ENCODE data around the gene LUC7L. TPM values are rescaled to one million over a fixed set of nuclear protein-coding genes. Genes with fewer than 3 reads are reported as not detected.

LUC7L gene
- total and polyA plus RNA-seq, 10 of the 15 experiments (the other 5 are each of a cell fraction or from before 2014, with no cell fraction given) = 2.3 to 59.6 (median 44.1) TPM

DNA sequence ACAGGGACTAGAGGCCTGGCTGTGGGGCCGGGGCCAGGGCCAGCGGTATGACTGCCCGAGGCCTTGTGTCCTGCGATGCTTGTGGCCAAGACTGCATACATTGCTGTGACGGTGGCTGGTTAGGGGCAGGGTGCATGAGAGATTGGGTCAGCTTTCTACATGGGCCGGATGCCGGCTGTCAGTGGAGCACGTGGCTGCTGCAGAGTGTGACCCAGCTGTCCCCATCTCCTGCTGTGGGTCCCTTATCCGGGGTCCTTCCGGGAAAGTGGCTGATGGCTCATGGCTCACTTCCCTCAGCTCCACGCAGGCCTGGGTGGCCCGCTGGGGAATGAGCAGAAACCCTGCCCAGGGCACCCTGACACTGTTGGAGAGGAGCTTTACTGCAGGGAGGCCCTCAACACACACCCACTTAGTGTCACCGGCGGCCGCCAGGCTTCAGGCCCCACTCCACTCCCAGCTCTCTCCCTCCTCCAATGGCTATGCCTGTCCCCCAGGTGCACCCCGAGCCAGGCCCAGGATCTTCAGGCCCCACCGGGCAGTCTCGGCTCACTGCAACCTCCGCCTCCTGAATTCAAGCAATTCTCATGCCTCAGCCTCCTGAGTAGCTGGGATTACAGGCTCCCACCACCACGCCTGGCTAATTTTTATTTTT lies 47.3 kb upstream of the LUC7L start:
- no peak for FAIRE-seq
- H2AFZ ChIP-seq (ENCODE audit: control insufficient read depth, low read depth, low read length) = no peak overlapping the region
- no peaks in the 10 kb centered on the region for H3K9me3 ChIP-seq (replicated peaks; ENCODE audit: control insufficient read depth, insufficient read depth, low read length)
- ChIA-PET SMC1A (ENCODE audit: uncharacterized antibody, unreplicated experiment) (no interaction called here), RAD21 (ENCODE audit: unreplicated experiment) (no interaction called here), CTCF (no interaction called here), POLR2A (no interaction called here)
- TF ChIP-seq TCF7 (IDR thresholded peaks at IDR 0.05; ENCODE audit: borderline replicate concordance) (no peak), SREBF1 (IDR thresholded peaks at IDR 0.05; ENCODE audit: low read length) (no peak), CHD1 (IDR thresholded peaks at IDR 0.05; ENCODE audit: low read depth, low read length) (no peak), MEF2A (IDR thresholded peaks at IDR 0.05; ENCODE audit: insufficient read depth, low read depth, low read length) (no peak)
- no peak for DNase-seq (ENCODE audit: low read depth, low spot score)
- in situ Hi-C loops (cut with MboI) (no loop called here), intact Hi-C loops (cut with micrococcal nuclease; ENCODE audit: unreplicated experiment) (no loop called here)
- WGBS (ENCODE audit: insufficient coverage, insufficient replicate concordance, low lambda C conversion rate, missing lambda C conversion rate) = 75% methylated on average over 20 of the region's 20 CpGs
- no peak overlapping the region for H3K4me2 ChIP-seq (ENCODE audit: control insufficient read depth, insufficient read depth)
- no peak for ATAC-seq
- no peak overlapping the region for H3K4me3 ChIP-seq
- H4K20me1 ChIP-seq (ENCODE audit: control insufficient read depth, insufficient read depth) = no peaks in the 10 kb centered on the region
- H3K27me3 ChIP-seq (replicated peaks in 1 of 2; ENCODE audit: control insufficient read depth in 2 of 2, insufficient read depth in 2 of 2, low read length in 1 of 2) = peaks cover 0 to 3% of the 10 kb centered on the region in 2 experiments; a peak in 2 of 4 replicates
- no TSS peak for BruUV-seq (replicated peaks)
- no peak overlapping the region for H3K9ac ChIP-seq (ENCODE audit: control insufficient read depth, insufficient read depth, low read length)
- H3K4me1 ChIP-seq (ENCODE audit: control insufficient read depth, insufficient read depth, low read length) = no peaks in the 10 kb centered on the region
- no peaks in the 10 kb centered on the region for H3K36me3 ChIP-seq (ENCODE audit: control insufficient read depth in 2 of 2, insufficient read depth in 2 of 2, low read length in 1 of 2)
- H3K79me2 ChIP-seq (ENCODE audit: control insufficient read depth, insufficient read depth, low read length) = no peaks in the 10 kb centered on the region
- no peak overlapping the region for H3K27ac ChIP-seq (ENCODE audit: control insufficient read depth, insufficient read depth)

- CTCF ChIA-PET = no interaction called here
- Histone ChIP-seq H3K27ac (ENCODE audit: control insufficient read depth, insufficient read depth) (no peak within 1 kb of the TSS), H3K4me3 (no peak within 1 kb of the TSS), H4K20me1 (ENCODE audit: control insufficient read depth, insufficient read depth) (no peaks in the 10 kb centered on the region), H3K36me3 (ENCODE audit: control insufficient read depth in 2 of 2, insufficient read depth in 2 of 2, low read length in 1 of 2) (no peaks in the 10 kb centered on the region), H3K9me3 (replicated peaks; ENCODE audit: control insufficient read depth, insufficient read depth, low read length) (no peaks in the 10 kb centered on the region), H3K4me1 (ENCODE audit: control insufficient read depth, insufficient read depth, low read length) (no peaks in the 10 kb centered on the region), H2AFZ (ENCODE audit: control insufficient read depth, low read depth, low read length) (no peak within 1 kb of the TSS), H3K79me2 (ENCODE audit: control insufficient read depth, insufficient read depth, low read length) (no peaks in the 10 kb centered on the region), H3K9ac (ENCODE audit: control insufficient read depth, insufficient read depth, low read length) (no peak within 1 kb of the TSS), H3K4me2 (ENCODE audit: control insufficient read depth, insufficient read depth) (peak within 1 kb of the TSS; percentile 42; the same call in 1 of the 2 replicates), H3K27me3 (replicated peaks in 1 of 2; ENCODE audit: control insufficient read depth in 2 of 2, insufficient read depth in 2 of 2, low read length in 1 of 2) (peaks cover 0 to 3% of the 10 kb centered on the region in 2 experiments; a peak in 2 of 4 replicates)
- in situ Hi-C loops (cut with MboI) = no loop called here
- no CpG with 5 or more reads among the region's 56 CpGs for WGBS (ENCODE audit: insufficient coverage, insufficient replicate concordance, low lambda C conversion rate, missing lambda C conversion rate)
- ATAC-seq (no peak), FAIRE-seq (no peak), DNase-seq (ENCODE audit: low read depth, low spot score) (no peak)
- BruUV-seq (replicated peaks) = no TSS peak
- intact Hi-C loops (cut with micrococcal nuclease; ENCODE audit: unreplicated experiment) = no loop called here
- SMC1A ChIA-PET (ENCODE audit: uncharacterized antibody, unreplicated experiment) = no interaction called here
- POLR2A ChIA-PET = no interaction called here
- RAD21 ChIA-PET (ENCODE audit: unreplicated experiment) = no interaction called here
- TF ChIP-seq CREB1 (IDR thresholded peaks at IDR 0.05; ENCODE audit: low read depth) (no peak), GABPA (IDR thresholded peaks at IDR 0.05; ENCODE audit: low read depth) (no peak), E4F1 (IDR thresholded peaks at IDR 0.05; ENCODE audit: borderline replicate concordance, partially characterized antibody) (no peak), SREBF2 (IDR thresholded peaks at IDR 0.05; ENCODE audit: low read length) (no peak), SREBF1 (IDR thresholded peaks at IDR 0.05; ENCODE audit: low read length) (no peak), USF2 (IDR thresholded peaks at IDR 0.05; ENCODE audit: borderline replicate concordance, low read depth, low read length) (no peak), RUNX3 (IDR thresholded peaks at IDR 0.05; ENCODE audit: low read length) (no peak), RB1 (IDR thresholded peaks at IDR 0.05; ENCODE audit: borderline replicate concordance) (no peak), POU2F2 (IDR thresholded peaks at IDR 0.05; ENCODE audit: borderline replicate concordance, low read depth, low read length) (no peak), ZNF207 (IDR thresholded peaks at IDR 0.05; ENCODE audit: borderline replicate concordance) (no peak)
- TF ChIP-seq, protein P1, sequence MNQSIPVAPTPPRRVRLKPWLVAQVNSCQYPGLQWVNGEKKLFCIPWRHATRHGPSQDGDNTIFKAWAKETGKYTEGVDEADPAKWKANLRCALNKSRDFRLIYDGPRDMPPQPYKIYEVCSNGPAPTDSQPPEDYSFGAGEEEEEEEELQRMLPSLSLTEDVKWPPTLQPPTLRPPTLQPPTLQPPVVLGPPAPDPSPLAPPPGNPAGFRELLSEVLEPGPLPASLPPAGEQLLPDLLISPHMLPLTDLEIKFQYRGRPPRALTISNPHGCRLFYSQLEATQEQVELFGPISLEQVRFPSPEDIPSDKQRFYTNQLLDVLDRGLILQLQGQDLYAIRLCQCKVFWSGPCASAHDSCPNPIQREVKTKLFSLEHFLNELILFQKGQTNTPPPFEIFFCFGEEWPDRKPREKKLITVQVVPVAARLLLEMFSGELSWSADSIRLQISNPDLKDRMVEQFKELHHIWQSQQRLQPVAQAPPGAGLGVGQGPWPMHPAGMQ (IDR thresholded peaks at IDR 0.05; ENCODE audit: borderline replicate concordance) = no peak
These were observed 46.6 kb upstream of the LUC7L start, which contains the start of gene RGS11 for GRCh38 chr16:275786-276232. Gene RGS11 (minus strand): TSS chr16:275944. CDS start chr16:275911, 33 bp downstream.
